Fibroblast of the aortic adventitia (primary cell): ENCODE data around the gene CSH2. TPM values are rescaled to one million over a fixed set of nuclear protein-coding genes. Genes with fewer than 3 reads are reported as not detected.

Experiments
- DNase-seq: peaks from one replicate; pipeline ENCODE4 v3.0.0-alpha.2; 2010; ENCODE audit warnings: low read depth
- H3K4me3 ChIP-seq: 2 replicates; pipeline ENCODE4 v1.5.1; 2011; ENCODE audit warnings: low read depth, mild to moderate bottlenecking, control low read depth, low read length, moderate library complexity
- total RNA-seq: library from RNA; depleted of rRNA; stranded (reverse); fragments of >200 nt; gene quantifications from 2 replicates; pipeline ENCODE4 v1.2.3, GENCODE V29; 2012; ENCODE audit warnings: low replicate concordance
- TF ChIP-seq, protein P1 (sequence below): IDR thresholded peaks from 2 replicates; pipeline ENCODE4 v1.5.1; 2011; ENCODE audit warnings: mild to moderate bottlenecking, low read length, control low read depth, inconsistent platforms; ENCODE audit not compliant: insufficient read depth

Gene CSH2
- total RNA-seq, 1 donor: not detected

DNA sequence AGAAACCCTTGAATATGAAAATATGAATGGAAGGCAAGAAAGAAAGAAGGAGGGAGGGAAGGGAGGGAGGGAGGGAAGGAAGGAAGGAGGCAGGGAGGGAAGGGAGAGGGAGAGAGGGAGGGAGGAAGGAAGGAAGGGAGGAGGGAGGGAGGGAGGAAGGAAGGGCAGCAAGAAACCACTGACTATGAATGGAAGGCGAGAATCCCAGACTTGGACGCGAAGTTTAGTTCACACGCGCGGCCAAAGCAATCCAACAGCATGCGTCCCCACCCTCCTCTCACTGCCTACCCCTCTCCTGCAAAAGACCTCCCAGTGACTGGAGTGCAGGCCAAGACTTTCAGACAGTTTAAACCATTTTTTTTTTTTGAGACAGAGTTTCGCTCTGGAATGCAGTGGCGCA, 23.1 kb downstream of the CSH2 start:
- no peak overlapping the region for H3K4me3 ChIP-seq
- peak; percentile 32 for DNase-seq
- TF ChIP-seq, protein P1, sequence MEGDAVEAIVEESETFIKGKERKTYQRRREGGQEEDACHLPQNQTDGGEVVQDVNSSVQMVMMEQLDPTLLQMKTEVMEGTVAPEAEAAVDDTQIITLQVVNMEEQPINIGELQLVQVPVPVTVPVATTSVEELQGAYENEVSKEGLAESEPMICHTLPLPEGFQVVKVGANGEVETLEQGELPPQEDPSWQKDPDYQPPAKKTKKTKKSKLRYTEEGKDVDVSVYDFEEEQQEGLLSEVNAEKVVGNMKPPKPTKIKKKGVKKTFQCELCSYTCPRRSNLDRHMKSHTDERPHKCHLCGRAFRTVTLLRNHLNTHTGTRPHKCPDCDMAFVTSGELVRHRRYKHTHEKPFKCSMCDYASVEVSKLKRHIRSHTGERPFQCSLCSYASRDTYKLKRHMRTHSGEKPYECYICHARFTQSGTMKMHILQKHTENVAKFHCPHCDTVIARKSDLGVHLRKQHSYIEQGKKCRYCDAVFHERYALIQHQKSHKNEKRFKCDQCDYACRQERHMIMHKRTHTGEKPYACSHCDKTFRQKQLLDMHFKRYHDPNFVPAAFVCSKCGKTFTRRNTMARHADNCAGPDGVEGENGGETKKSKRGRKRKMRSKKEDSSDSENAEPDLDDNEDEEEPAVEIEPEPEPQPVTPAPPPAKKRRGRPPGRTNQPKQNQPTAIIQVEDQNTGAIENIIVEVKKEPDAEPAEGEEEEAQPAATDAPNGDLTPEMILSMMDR: no peak

DNA sequence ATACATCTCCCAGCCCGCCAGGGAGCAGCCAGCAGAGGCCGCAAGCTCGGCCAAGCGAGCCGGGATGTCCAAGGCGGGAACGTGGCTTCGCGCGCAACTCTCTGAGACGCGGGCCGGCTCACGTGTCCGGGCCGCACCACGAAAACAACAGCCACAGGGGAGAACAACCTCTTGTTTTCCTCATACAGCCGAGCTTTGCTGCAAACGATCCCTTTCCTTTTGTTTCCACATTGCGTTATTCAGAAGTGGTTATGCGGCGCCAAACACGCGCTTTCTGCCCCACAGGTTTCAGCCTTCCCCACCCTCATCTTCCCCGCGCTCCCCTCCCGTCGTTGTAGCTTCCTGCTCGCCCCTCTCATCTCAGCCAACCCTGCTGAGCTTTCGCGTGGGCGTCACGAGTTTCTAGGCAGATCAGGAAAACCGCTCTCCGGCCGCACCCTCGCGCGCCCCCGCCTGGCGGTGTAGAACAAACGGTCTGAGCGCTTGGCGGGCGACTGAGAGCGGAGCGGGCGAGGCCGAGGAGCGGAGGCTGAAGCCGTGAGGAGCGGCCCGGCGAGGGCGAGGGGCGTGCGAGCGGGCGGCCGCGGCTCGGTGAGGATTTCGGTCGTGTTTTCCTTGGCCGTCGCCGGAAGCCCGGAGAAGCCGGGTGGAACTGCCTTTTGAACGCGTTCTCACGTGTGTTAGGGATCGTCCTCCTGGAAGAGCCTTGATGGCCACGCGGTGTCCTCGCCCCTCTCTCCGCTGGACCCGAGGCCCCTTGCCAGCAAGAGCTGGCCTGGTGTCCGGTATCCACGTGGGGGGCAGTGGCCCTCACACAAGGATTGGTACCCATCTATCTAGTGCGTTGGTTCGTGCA, 24.4 kb downstream of the CSH2 start:
- TF ChIP-seq, protein P1: peak; percentile 56
- peak overlapping the region; percentile 56 for H3K4me3 ChIP-seq
- peak; percentile 89 for DNase-seq

DNA sequence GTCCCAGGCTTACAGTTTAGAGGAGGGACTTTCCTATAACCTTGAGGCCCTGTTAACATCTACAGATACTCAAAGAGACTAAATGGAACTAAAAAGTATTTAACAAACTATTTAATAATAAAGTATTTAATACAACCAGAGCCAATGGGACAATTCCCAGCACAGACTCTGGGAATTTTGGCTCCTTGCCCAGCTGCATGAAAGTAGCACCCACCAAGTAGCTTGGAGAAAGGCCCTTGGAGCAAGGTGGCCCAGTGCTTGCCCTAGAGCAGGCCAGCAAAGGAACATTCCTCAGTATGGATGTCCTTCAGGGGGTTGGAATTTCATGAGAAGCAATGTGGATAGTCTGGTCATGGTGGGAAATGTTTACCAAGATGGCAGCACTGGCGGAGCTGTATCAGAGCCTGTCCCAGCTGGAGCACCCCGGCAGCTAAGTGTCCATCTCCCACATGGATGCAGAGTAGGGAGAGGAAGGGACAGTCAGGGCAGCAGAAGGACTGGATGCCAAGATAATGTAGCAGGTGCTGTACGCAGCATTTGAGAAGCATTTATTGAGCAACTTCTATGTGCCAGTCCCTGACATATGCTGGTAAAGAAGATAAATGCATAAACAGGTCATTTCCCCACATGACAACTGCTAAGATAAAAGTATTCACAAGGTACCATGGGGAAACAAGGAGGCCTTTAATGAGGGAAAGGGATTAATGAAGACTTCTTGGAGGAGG, 25.8 kb downstream of the CSH2 start:
- H3K4me3 ChIP-seq: no peak overlapping the region
- DNase-seq: no peak
- TF ChIP-seq, protein P1: no peak

DNA sequence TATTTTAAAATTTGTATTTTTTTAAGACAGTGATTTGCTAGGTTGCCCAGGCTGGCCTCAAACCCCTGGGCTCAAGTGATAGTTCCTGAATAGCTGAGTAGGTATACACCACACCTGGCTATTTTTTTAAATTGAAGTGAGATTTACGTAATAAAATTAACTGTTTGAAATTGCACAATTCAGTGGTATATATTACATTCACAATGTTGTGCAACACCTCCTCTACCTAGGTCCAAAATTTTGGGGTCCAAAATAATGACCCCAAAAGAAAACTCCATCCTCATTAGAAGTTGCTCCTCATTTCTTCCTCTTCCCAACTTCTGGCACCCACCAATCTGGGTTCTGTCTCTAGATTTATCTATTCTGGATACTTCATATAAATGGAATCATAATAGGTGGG, 28.0 kb downstream of the CSH2 start:
- no peak for DNase-seq
- H3K4me3 ChIP-seq: no peak overlapping the region
- TF ChIP-seq, protein P1: no peak

DNA sequence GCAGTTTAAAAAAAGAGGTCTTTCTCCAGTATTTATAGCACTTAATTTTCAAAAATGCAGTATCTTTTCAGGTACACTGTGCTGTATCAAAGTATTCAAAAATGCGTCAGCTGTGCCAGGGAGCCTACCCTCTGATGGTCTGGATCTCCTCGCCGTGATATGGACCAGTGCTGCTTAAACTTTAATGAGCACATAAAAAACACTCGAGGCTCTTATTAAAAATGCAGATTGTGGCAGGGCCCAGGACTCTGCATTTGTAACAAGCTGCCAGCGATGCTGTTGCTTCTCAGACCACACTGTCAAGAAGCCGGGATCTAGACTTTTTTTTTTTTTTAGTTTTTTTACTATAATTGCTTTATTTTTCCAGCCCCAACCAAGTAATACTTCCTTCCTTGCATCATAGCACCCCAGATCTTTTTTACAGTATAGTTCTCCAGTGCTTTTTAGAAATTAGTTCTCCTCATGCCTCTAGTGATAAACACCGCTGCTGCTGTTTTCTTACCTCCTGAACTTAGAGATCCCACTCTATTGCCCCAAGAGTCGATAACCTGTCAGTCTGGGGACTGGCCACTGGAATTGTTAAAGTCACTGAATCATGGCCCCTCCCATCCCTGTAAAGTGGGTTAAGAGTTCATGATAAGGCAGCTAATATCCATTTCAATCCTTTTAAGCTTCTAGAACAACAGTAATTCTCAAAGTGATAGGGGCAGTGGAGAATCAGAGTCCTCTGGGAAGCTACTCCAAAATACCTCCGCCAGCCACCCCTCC, 29.4 kb downstream of the CSH2 start:
- DNase-seq: no peak
- TF ChIP-seq, protein P1: no peak
- peak overlapping the region; percentile 67 for H3K4me3 ChIP-seq

DNA sequence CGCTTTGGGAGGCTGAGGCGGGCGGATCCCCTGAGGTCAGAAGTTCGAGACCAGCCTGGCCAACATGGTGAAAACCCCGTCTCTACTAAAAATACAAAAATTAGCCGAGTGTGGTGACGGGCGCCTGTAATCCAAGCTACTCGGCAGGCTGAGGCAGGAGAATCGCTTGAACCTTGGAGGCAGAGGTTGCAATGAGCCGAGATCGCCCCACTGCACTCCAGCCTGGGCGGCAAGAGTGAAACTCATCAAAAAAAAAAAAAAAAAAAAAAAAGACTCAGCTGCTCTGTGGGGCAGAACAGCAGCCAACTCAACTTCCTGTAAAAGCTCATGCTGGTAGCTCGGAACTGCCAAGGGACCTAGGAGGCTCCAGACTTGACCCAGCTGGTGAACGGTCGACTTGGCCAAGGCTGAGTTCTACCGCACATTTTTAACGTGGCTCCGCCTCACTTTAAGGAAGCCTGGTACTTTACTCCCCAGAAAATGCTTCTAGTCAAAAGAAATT, 30.0 kb downstream of the CSH2 start:
- peak overlapping the region; percentile 67 for H3K4me3 ChIP-seq
- peak; percentile 93 for DNase-seq
